ENCODE measurements around the gene NBPF3. TPM values are rescaled to one million over a fixed set of nuclear protein-coding genes. Genes with fewer than 3 reads are reported as not detected.
A peak's percentile ranks its signal among the peaks of the same experiment; 100 is the strongest.
"Not testable (repeated sequence)": the region's sequence is repeated elsewhere in the genome, so short reads cannot be mapped to it uniquely, and the experiment has no call there.

Gene NBPF3
- total RNA-seq, 2 experiments from 2014 or later = 1.0 TPM; not detected in 1

DNA sequence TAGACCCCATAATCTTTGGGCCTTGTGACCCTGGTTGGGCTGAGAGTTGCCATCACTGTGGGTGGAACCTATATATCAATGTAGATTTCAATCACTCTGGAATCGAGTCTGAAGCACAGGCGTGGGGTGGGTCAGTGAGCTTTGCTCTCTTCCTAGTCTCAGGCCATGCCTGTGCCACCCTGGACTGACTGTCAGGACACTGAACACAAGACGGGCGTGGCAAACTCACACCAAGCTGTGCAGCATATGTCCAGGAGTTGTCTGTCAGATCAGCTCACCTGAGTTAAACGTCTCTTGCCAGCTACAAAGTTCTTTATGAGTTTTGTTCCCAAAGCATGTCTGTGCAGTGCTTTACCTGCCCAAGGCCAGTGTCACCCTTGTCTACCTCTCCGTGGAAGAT is 38.4 kb downstream of the NBPF3 start:
- H3K27ac ChIP-seq (ENCODE audit: low read depth, low read length, poor library complexity, severe bottlenecking) = no peak overlapping the region
- BruUV-seq (replicated peaks) = no TSS peak
- intact Hi-C loops (cut with micrococcal nuclease; ENCODE audit: unreplicated experiment) = no loop called here
- no peak for TF ChIP-seq EZH2phosphoT487 (IDR thresholded peaks at IDR 0.05; ENCODE audit: borderline replicate concordance, low read depth, low read length)
- TF ChIP-seq, protein P1, sequence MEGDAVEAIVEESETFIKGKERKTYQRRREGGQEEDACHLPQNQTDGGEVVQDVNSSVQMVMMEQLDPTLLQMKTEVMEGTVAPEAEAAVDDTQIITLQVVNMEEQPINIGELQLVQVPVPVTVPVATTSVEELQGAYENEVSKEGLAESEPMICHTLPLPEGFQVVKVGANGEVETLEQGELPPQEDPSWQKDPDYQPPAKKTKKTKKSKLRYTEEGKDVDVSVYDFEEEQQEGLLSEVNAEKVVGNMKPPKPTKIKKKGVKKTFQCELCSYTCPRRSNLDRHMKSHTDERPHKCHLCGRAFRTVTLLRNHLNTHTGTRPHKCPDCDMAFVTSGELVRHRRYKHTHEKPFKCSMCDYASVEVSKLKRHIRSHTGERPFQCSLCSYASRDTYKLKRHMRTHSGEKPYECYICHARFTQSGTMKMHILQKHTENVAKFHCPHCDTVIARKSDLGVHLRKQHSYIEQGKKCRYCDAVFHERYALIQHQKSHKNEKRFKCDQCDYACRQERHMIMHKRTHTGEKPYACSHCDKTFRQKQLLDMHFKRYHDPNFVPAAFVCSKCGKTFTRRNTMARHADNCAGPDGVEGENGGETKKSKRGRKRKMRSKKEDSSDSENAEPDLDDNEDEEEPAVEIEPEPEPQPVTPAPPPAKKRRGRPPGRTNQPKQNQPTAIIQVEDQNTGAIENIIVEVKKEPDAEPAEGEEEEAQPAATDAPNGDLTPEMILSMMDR (conservative IDR thresholded peaks at IDR 0.05; ENCODE audit: low read length) = no peak
- no peaks in the 10 kb centered on the region for H3K9me3 ChIP-seq (ENCODE audit: low read length)
- H3K4me2 ChIP-seq (ENCODE audit: low read length) = no peak overlapping the region
- H4K20me1 ChIP-seq (ENCODE audit: insufficient read depth, low read length) = no peaks in the 10 kb centered on the region
- no peak overlapping the region for H2AFZ ChIP-seq (ENCODE audit: low read length)
- POLR2A ChIA-PET = no interaction called here
- DNase-seq (ENCODE audit: low spot score) = no peak
- no peaks in the 10 kb centered on the region for H3K4me1 ChIP-seq (ENCODE audit: insufficient read depth, low read length, poor library complexity, severe bottlenecking)
- CTCF ChIA-PET (ENCODE audit: unreplicated experiment) = no interaction called here
- no peak overlapping the region for H3K4me3 ChIP-seq (ENCODE audit: low read depth, low read length, poor library complexity, severe bottlenecking)
- H3K9me2 ChIP-seq (ENCODE audit: insufficient read depth, low read length) = no peaks in the 10 kb centered on the region
- H3K36me3 ChIP-seq (ENCODE audit: insufficient read depth, low read length) = no peaks in the 10 kb centered on the region
- H3K79me2 ChIP-seq (ENCODE audit: insufficient read depth, low read depth, low read length) = no peaks in the 10 kb centered on the region

DNA sequence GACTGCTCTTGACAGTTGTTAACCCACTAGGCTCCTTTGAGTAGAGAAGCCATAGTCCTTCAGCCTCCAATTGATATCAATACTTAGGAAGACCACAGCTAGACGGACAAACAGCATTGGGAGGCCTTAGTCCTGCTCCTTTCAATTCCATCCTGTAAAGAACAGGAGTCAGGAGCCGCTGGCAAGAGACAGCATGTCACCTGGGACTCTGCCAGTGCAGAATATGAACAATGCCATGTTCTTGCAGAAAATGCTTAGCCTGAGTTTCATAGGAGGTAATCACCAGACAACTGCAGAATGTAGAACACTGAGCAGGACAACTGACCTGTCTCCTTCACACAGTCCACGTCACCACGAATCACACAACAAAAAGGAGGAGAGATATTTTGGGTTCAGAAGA is 43.9 kb downstream of the NBPF3 start:
- H3K9me3 ChIP-seq (ENCODE audit: low read length); POLR2A ChIA-PET; H3K36me3 ChIP-seq (ENCODE audit: insufficient read depth, low read length); intact Hi-C loops (cut with micrococcal nuclease; ENCODE audit: unreplicated experiment); H3K4me1 ChIP-seq (ENCODE audit: insufficient read depth, low read length, poor library complexity, severe bottlenecking); H3K4me2 ChIP-seq (ENCODE audit: low read length); H3K27ac ChIP-seq (ENCODE audit: low read depth, low read length, poor library complexity, severe bottlenecking); CTCF ChIA-PET (ENCODE audit: unreplicated experiment); H3K4me3 ChIP-seq (ENCODE audit: low read depth, low read length, poor library complexity, severe bottlenecking); H4K20me1 ChIP-seq (ENCODE audit: insufficient read depth, low read length); BruUV-seq (replicated peaks); H3K79me2 ChIP-seq (ENCODE audit: insufficient read depth, low read depth, low read length); H2AFZ ChIP-seq (ENCODE audit: low read length); DNase-seq (ENCODE audit: low spot score); H3K9me2 ChIP-seq (ENCODE audit: insufficient read depth, low read length): not testable (repeated sequence)

DNA sequence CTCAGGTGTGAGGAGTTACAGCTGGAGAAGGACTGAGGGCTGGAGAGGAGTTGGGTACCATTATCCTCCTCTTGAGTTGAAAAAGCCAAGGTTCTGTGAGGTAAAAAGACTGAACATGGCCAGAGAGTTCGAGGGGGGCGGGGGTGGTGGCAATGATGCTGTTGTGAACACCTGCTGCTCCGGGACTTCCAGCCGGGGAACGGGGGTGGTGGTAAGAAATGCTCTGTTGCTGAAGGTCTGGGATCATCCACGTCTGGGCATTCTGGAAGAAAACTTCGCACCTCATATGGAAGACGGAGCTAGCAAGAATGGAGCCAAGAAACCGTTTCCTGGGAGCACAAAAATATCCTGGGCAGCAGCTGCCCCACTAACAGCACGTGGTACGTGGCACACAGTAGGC is 49.2 kb downstream of the NBPF3 start:
- H2AFZ ChIP-seq (ENCODE audit: low read length) = peak overlapping the region; percentile 19; the same call in 1 of the 2 replicates
- no peak for TF ChIP-seq EZH2phosphoT487 (IDR thresholded peaks at IDR 0.05; ENCODE audit: borderline replicate concordance, low read depth, low read length)
- TF ChIP-seq, protein P1 (conservative IDR thresholded peaks at IDR 0.05; ENCODE audit: low read length) = no peak
- no peak overlapping the region for H3K27ac ChIP-seq (ENCODE audit: low read depth, low read length, poor library complexity, severe bottlenecking)
- intact Hi-C loops (cut with micrococcal nuclease; ENCODE audit: unreplicated experiment) = no loop called here
- POLR2A ChIA-PET = no interaction called here
- no TSS peak for BruUV-seq (replicated peaks)
- H3K4me3 ChIP-seq (ENCODE audit: low read depth, low read length, poor library complexity, severe bottlenecking) = no peak overlapping the region
- peak overlapping the region; percentile 31; the same call in 1 of the 2 replicates for H3K4me2 ChIP-seq (ENCODE audit: low read length)
- no peak for DNase-seq (ENCODE audit: low spot score)
- H3K9me3 ChIP-seq (ENCODE audit: low read length) = no peaks in the 10 kb centered on the region
- CTCF ChIA-PET (ENCODE audit: unreplicated experiment) = no interaction called here
- no peaks in the 10 kb centered on the region for H3K79me2 ChIP-seq (ENCODE audit: insufficient read depth, low read depth, low read length)
- no peaks in the 10 kb centered on the region for H3K9me2 ChIP-seq (ENCODE audit: insufficient read depth, low read length)
- H3K36me3 ChIP-seq (ENCODE audit: insufficient read depth, low read length) = no peaks in the 10 kb centered on the region
- H3K4me1 ChIP-seq (ENCODE audit: insufficient read depth, low read length, poor library complexity, severe bottlenecking) = no peaks in the 10 kb centered on the region
- H4K20me1 ChIP-seq (ENCODE audit: insufficient read depth, low read length) = no peaks in the 10 kb centered on the region

All from OCI-LY7 (cell line).